ENCODE results near the gene SAMD8.

- TF ChIP-seq CTCF (IDR thresholded peaks at IDR 0.05; ENCODE audit: control extremely low read depth in 1 of 3, insufficient read depth in 1 of 3, low read depth in 1 of 3, low read length in 3 of 3), result no peak
- TF ChIP-seq MAFK (IDR thresholded peaks at IDR 0.05; ENCODE audit: low read depth, low read length), result no peak
- TF ChIP-seq RAD21 (IDR thresholded peaks at IDR 0.05 in 1 of 2, conservative IDR thresholded peaks at IDR 0.05 in 1 of 2; ENCODE audit: low read depth in 2 of 2, low read length in 2 of 2), result no peak
- TF ChIP-seq GABPA (IDR thresholded peaks at IDR 0.05; ENCODE audit: borderline replicate concordance, insufficient read depth, low read length), result no peak
- TF ChIP-seq POLR2A (IDR thresholded peaks at IDR 0.05; ENCODE audit: control extremely low read depth in 1 of 2, low read depth in 2 of 2, low read length in 2 of 2), result no peak
- TF ChIP-seq, protein P1, sequence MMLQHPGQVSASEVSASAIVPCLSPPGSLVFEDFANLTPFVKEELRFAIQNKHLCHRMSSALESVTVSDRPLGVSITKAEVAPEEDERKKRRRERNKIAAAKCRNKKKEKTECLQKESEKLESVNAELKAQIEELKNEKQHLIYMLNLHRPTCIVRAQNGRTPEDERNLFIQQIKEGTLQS (IDR thresholded peaks at IDR 0.05; ENCODE audit: insufficient read depth, low read depth, low read length), result no peak
- no peak for TF ChIP-seq JUN (IDR thresholded peaks at IDR 0.05; ENCODE audit: low read depth, low read length)
- TF ChIP-seq POLR2AphosphoS5 (IDR thresholded peaks at IDR 0.05; ENCODE audit: low read depth, low read length), result no peak
- TF ChIP-seq TBP (IDR thresholded peaks at IDR 0.05; ENCODE audit: low read depth, low read length), result no peak
- no peak for TF ChIP-seq EZH2 (IDR thresholded peaks at IDR 0.05; ENCODE audit: low read depth, low read length, severe bottlenecking)
Measured at GRCh38 chr10:75197066-75197465, 85.6 kb downstream of the SAMD8 start.

Data from H1 (cell line).